KMS-11 (cell line): Measurements from ENCODE around the gene ZNF516.

Experiments used
- H2AFZ ChIP-seq: fragments of 200-600 bp; sonication (generic); 2 replicates; pipeline ENCODE4 v1.6.1; 2016; ENCODE audit warnings: antibody characterized with exemption, mixed run types, low read depth
- H3K27ac ChIP-seq: fragments of 200-600 bp; sonication (generic); 2 replicates; pipeline ENCODE4 v1.6.1; 2016; ENCODE audit warnings: mild to moderate bottlenecking, mixed run types
- H3K27me3 ChIP-seq: fragments of 200-600 bp; sonication (generic); 2 replicates; pipeline ENCODE4 v1.6.1; 2017; ENCODE audit warnings: mild to moderate bottlenecking, low read depth, mixed run types, moderate library complexity; ENCODE audit not compliant: insufficient read depth
- H3K36me3 ChIP-seq: fragments of 200-600 bp; sonication (generic); 2 replicates; pipeline ENCODE4 v1.6.1; 2017; ENCODE audit warnings: mild to moderate bottlenecking, mixed run types; ENCODE audit not compliant: insufficient read depth
- H3K4me1 ChIP-seq: fragments of 200-600 bp; sonication (generic); 2 replicates; pipeline ENCODE4 v1.6.1; 2016; ENCODE audit warnings: mild to moderate bottlenecking, low read depth, mixed run types; ENCODE audit not compliant: poor library complexity, severe bottlenecking
- H3K4me2 ChIP-seq: fragments of 200-600 bp; sonication (generic); 2 replicates; pipeline ENCODE4 v1.7.0; 2016; ENCODE audit warnings: mild to moderate bottlenecking, mixed run types
- H3K4me3 ChIP-seq: fragments of 200-600 bp; sonication (generic); IDR thresholded peaks from 2 replicates; pipeline ENCODE4 v1.6.1; 2017; ENCODE audit warnings: low read depth, low read length, mixed read lengths; ENCODE audit not compliant: insufficient read depth
- H3K79me2 ChIP-seq: fragments of 200-600 bp; sonication (generic); 2 replicates; pipeline ENCODE4 v1.6.1; 2016; ENCODE audit warnings: low read depth, mixed run types; ENCODE audit not compliant: insufficient read depth
- H3K9ac ChIP-seq: fragments of 200-600 bp; sonication (generic); 2 replicates; pipeline ENCODE4 v1.6.1; 2016; ENCODE audit warnings: mild to moderate bottlenecking, mixed run types
- H4K20me1 ChIP-seq: fragments of 200-600 bp; sonication (generic); 2 replicates; pipeline ENCODE4 v1.6.1; 2016; ENCODE audit warnings: mild to moderate bottlenecking, mixed run types; ENCODE audit not compliant: insufficient read depth
- CTCF ChIP-seq: fragments of 200-600 bp; sonication (generic); conservative IDR thresholded peaks from 2 replicates; pipeline ENCODE4 v1.6.1; 2017; ENCODE audit warnings: low read depth, mild to moderate bottlenecking, antibody characterized with exemption, low read length, moderate library complexity, mixed read lengths

The ZNF516 gene

GRCh38 chr18:76392349-76392748 lies 102.7 kb downstream of the ZNF516 start:
- Histone ChIP-seq H4K20me1 (no peaks in the 10 kb centered on the region; the same call in 1 of the 2 replicates), H3K9ac (no peak overlapping the region), H3K4me1 (peaks cover 9% of the 10 kb centered on the region), H3K4me2 (no peak overlapping the region), H3K27me3 (no peaks in the 10 kb centered on the region), H3K36me3 (no peaks in the 10 kb centered on the region), H3K4me3 (no peak overlapping the region), H2AFZ (no peak overlapping the region), H3K27ac (no peak overlapping the region), H3K79me2 (peaks cover 31% of the 10 kb centered on the region; the same call in 1 of the 2 replicates)
- TF ChIP-seq CTCF: no peak

- Histone ChIP-seq H3K4me3 (no peak overlapping the region), H3K79me2 (peaks cover 31% of the 10 kb centered on the region; the same call in 1 of the 2 replicates), H3K36me3 (no peaks in the 10 kb centered on the region), H3K27me3 (no peaks in the 10 kb centered on the region), H3K27ac (no peak overlapping the region), H4K20me1 (no peaks in the 10 kb centered on the region; the same call in 1 of the 2 replicates), H3K9ac (no peak overlapping the region), H3K4me1 (peaks cover 9% of the 10 kb centered on the region), H2AFZ (no peak overlapping the region), H3K4me2 (no peak overlapping the region)
- no peak for TF ChIP-seq CTCF
These were observed 103.3 kb downstream of the ZNF516 start for GRCh38 chr18:76391746-76392145.

- H2AFZ ChIP-seq: no peak overlapping the region
- no peak overlapping the region for H3K27ac ChIP-seq
- H4K20me1 ChIP-seq: no peaks in the 10 kb centered on the region; the same call in 1 of the 2 replicates
- TF ChIP-seq CTCF: no peak
- peaks cover 9% of the 10 kb centered on the region for H3K4me1 ChIP-seq
- no peak overlapping the region for H3K9ac ChIP-seq
- no peaks in the 10 kb centered on the region for H3K27me3 ChIP-seq
- H3K36me3 ChIP-seq: no peaks in the 10 kb centered on the region
- no peak overlapping the region for H3K4me3 ChIP-seq
- peaks cover 37% of the 10 kb centered on the region for H3K79me2 ChIP-seq
- no peak overlapping the region for H3K4me2 ChIP-seq
These were observed 104.0 kb downstream of the ZNF516 start for GRCh38 chr18:76391038-76391437.

GRCh38 chr18:76390452-76391035 lies 104.5 kb downstream of the ZNF516 start:
- Histone ChIP-seq H3K36me3 (no peaks in the 10 kb centered on the region), H3K4me1 (peaks cover 9% of the 10 kb centered on the region), H3K27ac (no peak overlapping the region), H3K4me3 (no peak overlapping the region), H3K27me3 (no peaks in the 10 kb centered on the region), H3K9ac (no peak overlapping the region), H3K79me2 (peaks cover 40% of the 10 kb centered on the region), H3K4me2 (no peak overlapping the region), H4K20me1 (no peaks in the 10 kb centered on the region; the same call in 1 of the 2 replicates), H2AFZ (no peak overlapping the region)
- no peak for TF ChIP-seq CTCF
